A375 (cell line): ENCODE results near the gene COLQ. TPM values are rescaled to one million over a fixed set of nuclear protein-coding genes. Genes with fewer than 3 reads are reported as not detected.

Experiments used
- small RNA-seq: library from RNA; depleted of rRNA; stranded (forward); fragments of <200 nt; gene quantifications from one replicate; pipeline ENCODE3, GENCODE V24; 2014
- total RNA-seq: library from RNA; depleted of rRNA; stranded (reverse); fragments of >200 nt; shearing (Covaris generic); gene quantifications from 2 replicates; pipeline ENCODE4 v1.2.3, GENCODE V29; 2014; rRNA removed

COLQ gene
- total RNA-seq: 1.2 and 2.5 TPM in 2 replicates

GRCh38 chr3:15521573-15521965, at the start of gene COLQ:
COLQ (minus strand) TSS chr3:15521706; CDS start chr3:15521625, 81 bp downstream.

GRCh38 chr3:15427182-15427880, 94.2 kb downstream of the COLQ start, which contains the start of the genes EAF1 and METTL6:
EAF1 (plus strand) TSS chr3:15427598; CDS start chr3:15427780, 182 bp downstream.
METTL6 (minus strand) TSS chr3:15427544; CDS start chr3:15426511, 1,033 bp downstream.

Small RNA genes lying within 50 kb of the gene (small RNA-seq; reads per million reads assigned to genes)
- not detected for gene MIR4270
- not detected for gene RN7SL110P
- not detected for gene RNU6-1024P

Other genes starting within 250 kb of the COLQ start
- 8.3 and 9.3 TPM in 2 replicates for gene SH3BP5, start 189.1 kb downstream of the COLQ start, total RNA-seq
- gene METTL6, start 94.2 kb downstream of the COLQ start, total RNA-seq: 23.0 and 27.6 TPM in 2 replicates
- 36.6 and 37.3 TPM in 2 replicates for gene EAF1, start 94.1 kb downstream of the COLQ start, total RNA-seq
- gene HACL1, start 79.9 kb upstream of the COLQ start, total RNA-seq: 46.4 and 54.5 TPM in 2 replicates
- 21.8 and 27.0 TPM in 2 replicates for gene BTD, start 80.0 kb upstream of the COLQ start, total RNA-seq